Mucosa of descending colon (tissue), 3 donors: ENCODE measurements around the gene TPRA1. TPM values are rescaled to one million over a fixed set of nuclear protein-coding genes. Genes with fewer than 3 reads are reported as not detected.

Experiments
- ATAC-seq: fragments of 200-7000 bp; cut with Tn5 transposase; one replicate; pipeline ENCODE4 v1.9.1; 2020; ENCODE audit warnings: mild to moderate bottlenecking, moderate library complexity
- DNase-seq, 3 donors: peaks; one replicate each; pipeline ENCODE4 v3.0.0-alpha.2; 2020
- H3K36me3 ChIP-seq: fragments of 200-600 bp; one replicate; pipeline ENCODE4 v1.8.0; 2021; ENCODE audit warnings: low read depth, mild to moderate bottlenecking
- H3K4me1 ChIP-seq: fragments of 200-600 bp; one replicate; pipeline ENCODE4 v1.8.0; 2021; ENCODE audit warnings: low read depth, mild to moderate bottlenecking
- H3K4me3 ChIP-seq: fragments of 200-600 bp; one replicate; pipeline ENCODE4 v1.8.0; 2021; ENCODE audit warnings: mild to moderate bottlenecking
- H3K9me3 ChIP-seq: fragments of 200-600 bp; one replicate; pipeline ENCODE4 v1.8.0; 2021; ENCODE audit warnings: mild to moderate bottlenecking
- intact Hi-C, 2 donors: fragments of 100-400 bp; cut with DNase I in 1 of 2; cut with micrococcal nuclease in 1 of 2; formaldehyde crosslinking; loops; one replicate each; pipeline versions ENCODE4 v1.11.0 to v1.11.1; 2022; cut with DNase I, micrococcal nuclease
- total RNA-seq, 3 donors: library from RNA; stranded (reverse); fragmentation: NEBNext Ultra II Directional in 2 of 3; extraction: Animal tissue kit (Norgen Biotek cat#: 25700) in 2 of 3; gene quantifications; one replicate each; pipeline versions ENCODE4 v1.2.1 to v1.2.4, GENCODE V29; 2021 to 2023
- TF ChIP-seq, protein P1 (sequence below): fragments of 200-600 bp; IDR thresholded peaks from one replicate; pipeline ENCODE4 v1.8.0; 2022; ENCODE audit warnings: antibody characterized with exemption, mild to moderate bottlenecking
- donor health status: DM: no; HTN: no; CAD: no; lungs with moderate emphysema.
- donor health status: DM: no; HTN: no; CAD: no.
- donor health status: DM: no; HTN: yes; CAD: no.

TPRA1 gene
- total RNA-seq, 3 donors from 2014 or later, result 24.2 to 37.0 (median 29.3) TPM

DNA sequence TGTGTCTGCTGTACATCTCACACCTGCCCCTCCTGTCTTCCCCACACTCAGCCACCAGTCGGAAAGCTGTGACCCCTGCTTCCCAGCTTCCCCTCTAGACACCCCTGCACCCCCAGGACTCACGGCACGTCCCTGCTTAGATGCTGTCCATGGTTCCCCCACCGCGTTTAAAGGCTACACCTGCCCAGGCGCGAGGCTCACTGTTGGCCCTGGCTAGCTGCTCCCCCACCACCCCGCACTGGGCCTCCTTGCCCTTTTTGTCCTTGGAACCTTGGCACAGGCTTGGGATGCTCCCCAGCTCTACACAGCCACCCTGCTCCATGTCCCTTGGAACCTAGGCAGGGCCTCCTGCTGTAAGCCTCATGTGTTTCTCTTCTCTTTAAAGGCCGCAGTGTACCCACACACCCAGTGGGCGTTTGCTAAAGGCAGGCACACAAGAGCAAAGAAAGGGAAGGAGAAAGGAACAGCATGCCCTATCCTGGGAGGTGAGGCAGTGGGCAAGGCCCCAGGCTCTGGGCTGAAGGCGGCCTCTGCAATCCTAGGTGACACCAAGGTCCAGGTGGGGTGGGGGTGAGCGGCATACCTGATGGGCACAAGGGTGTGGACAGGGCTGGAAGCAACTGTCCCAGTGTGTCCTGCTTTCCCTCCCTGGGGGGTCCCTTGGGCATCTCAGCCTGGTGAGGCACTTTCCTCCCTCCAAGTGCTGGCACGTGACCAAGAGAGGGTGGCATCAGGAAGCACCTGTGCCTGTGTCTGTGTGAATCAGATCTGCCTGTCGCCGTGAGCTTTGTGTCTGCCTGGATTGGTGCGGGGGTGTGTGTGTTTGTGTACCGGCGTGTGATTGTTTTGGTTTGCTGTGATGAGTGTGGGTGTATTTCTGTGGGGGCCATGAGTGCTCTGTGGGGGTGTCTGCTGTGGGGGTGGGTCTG is 54.4 kb downstream of the TPRA1 start:
- no peak overlapping the region for H3K4me3 ChIP-seq
- ATAC-seq, result peak; percentile 24
- TF ChIP-seq, protein P1, sequence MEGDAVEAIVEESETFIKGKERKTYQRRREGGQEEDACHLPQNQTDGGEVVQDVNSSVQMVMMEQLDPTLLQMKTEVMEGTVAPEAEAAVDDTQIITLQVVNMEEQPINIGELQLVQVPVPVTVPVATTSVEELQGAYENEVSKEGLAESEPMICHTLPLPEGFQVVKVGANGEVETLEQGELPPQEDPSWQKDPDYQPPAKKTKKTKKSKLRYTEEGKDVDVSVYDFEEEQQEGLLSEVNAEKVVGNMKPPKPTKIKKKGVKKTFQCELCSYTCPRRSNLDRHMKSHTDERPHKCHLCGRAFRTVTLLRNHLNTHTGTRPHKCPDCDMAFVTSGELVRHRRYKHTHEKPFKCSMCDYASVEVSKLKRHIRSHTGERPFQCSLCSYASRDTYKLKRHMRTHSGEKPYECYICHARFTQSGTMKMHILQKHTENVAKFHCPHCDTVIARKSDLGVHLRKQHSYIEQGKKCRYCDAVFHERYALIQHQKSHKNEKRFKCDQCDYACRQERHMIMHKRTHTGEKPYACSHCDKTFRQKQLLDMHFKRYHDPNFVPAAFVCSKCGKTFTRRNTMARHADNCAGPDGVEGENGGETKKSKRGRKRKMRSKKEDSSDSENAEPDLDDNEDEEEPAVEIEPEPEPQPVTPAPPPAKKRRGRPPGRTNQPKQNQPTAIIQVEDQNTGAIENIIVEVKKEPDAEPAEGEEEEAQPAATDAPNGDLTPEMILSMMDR, result no peak
- no peak for DNase-seq
- H3K9me3 ChIP-seq, result no peaks in the 10 kb centered on the region
- intact Hi-C loops, result no loop called here
- no peaks in the 10 kb centered on the region for H3K4me1 ChIP-seq
- no peaks in the 10 kb centered on the region for H3K36me3 ChIP-seq

DNA sequence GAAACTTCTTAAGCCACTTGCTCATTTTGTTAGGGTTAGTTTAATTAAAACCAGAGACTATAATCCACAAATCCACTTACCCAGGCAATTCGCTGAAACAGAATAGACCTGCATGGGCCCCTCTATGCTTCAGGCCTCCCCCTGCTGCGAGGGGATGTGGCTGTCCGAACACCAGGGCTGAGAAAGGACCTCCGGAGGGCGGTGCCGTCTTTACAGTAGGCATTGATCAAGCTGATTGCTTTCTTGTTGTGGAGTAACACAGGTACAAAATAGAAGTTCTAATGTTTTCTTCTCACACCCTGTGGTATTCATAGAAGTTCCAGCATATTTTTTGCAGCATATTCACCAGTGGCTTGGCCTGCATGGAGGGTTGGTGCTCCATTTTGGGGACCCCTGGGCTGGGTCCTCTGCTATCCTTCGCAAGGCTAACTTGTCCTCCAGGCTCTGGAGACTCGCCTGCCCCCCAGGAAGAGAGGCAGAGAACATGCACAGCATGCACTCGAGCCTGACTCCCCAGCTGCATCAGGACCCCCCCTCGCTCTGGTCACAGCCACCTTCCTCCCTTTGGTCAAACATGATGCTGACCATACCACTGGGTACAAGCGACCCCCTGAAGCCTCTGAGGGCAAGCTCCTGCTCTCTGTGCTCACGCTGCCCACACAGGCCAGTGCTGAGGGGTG is 55.3 kb downstream of the TPRA1 start:
- Histone ChIP-seq H3K4me3 (no peak overlapping the region), H3K9me3 (no peaks in the 10 kb centered on the region), H3K36me3 (no peaks in the 10 kb centered on the region), H3K4me1 (no peaks in the 10 kb centered on the region)
- ATAC-seq, result no peak
- TF ChIP-seq, protein P1, result no peak
- intact Hi-C loops, result no loop called here
- no peak for DNase-seq

DNA sequence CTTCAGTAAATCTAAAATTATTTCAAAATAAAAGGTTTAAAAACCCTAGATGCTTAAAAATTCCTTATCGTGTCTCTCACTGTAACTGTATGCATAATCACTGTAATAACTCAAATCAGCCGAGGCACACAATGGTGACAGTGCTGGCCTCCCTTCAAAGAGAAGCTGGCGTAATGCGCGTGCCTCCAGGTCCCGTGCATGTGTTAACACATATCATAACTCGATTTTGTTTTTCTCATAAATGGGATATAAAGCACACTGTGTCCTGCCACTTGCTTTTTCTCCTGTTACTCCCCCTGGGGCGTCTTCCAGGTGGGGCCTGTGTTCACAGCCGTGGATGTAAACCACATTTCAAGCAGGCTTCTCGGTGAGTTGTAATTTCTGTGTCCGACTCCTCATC is 56.0 kb downstream of the TPRA1 start:
- intact Hi-C loops, result no loop called here
- DNase-seq (no peak), ATAC-seq (no peak)
- TF ChIP-seq, protein P1, result no peak
- no peaks in the 10 kb centered on the region for H3K36me3 ChIP-seq
- H3K4me3 ChIP-seq, result no peak overlapping the region
- H3K4me1 ChIP-seq, result no peaks in the 10 kb centered on the region
- H3K9me3 ChIP-seq, result no peaks in the 10 kb centered on the region

DNA sequence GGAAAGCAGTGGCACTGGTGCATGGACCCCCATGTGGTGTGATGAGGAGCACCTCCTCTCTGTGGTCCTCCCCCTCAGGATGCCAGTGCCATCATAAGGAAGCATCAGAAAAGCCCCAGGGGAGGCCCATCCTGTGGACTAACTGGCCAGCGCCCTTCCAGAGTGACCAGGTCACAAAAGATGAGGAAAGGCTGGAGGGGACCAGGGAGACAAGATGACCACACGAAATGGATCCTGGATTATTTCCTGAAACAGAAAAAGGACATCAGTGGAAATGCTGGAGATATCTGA is 56.4 kb downstream of the TPRA1 start:
- TF ChIP-seq, protein P1, result no peak
- ATAC-seq (no peak), DNase-seq (no peak)
- Histone ChIP-seq H3K9me3 (no peaks in the 10 kb centered on the region), H3K4me3 (no peak overlapping the region), H3K36me3 (no peaks in the 10 kb centered on the region), H3K4me1 (no peaks in the 10 kb centered on the region)
- intact Hi-C loops, result no loop called here

DNA sequence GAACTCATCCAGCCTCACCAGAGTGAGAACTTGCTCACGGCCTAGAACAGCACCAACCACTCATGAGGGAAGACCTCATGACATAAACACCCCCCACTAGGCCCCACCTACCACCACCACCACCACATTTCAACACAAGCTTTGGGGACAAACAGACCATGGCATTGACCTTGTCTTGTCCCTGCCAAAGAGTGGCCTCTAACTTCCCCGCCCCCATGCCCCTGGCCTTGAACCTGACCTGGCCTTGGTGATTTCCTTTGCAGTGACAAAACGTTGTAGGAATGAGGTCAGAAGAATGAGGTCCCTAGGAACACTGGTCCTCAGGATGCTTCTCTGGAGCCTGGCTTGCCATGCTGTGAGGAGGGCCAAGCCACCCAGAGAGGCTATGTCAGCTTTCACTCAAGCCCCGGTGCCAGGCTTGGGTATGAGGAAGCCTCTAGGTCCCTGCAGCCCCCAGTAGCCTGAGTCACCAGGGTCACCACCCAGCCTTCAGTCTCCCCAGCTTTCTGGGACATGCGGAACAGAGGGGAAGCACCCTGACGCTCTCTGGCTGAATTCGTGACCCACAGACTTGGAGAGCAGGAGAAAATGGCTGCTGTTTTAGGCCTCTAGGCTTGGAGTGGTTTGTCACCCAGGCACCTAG is 57.9 kb downstream of the TPRA1 start:
- ATAC-seq (no peak), DNase-seq (no peak)
- TF ChIP-seq, protein P1, result no peak
- no peaks in the 10 kb centered on the region for H3K9me3 ChIP-seq
- H3K4me1 ChIP-seq, result no peaks in the 10 kb centered on the region
- H3K36me3 ChIP-seq, result no peaks in the 10 kb centered on the region
- intact Hi-C loops, result no loop called here
- no peak overlapping the region for H3K4me3 ChIP-seq
